ENCODE measurements around the gene ZNF682.
"Not testable (repeated sequence)": the region's sequence is repeated elsewhere in the genome, so short reads cannot be mapped to it uniquely, and the experiment has no call there.

ZNF682 gene

DNA sequence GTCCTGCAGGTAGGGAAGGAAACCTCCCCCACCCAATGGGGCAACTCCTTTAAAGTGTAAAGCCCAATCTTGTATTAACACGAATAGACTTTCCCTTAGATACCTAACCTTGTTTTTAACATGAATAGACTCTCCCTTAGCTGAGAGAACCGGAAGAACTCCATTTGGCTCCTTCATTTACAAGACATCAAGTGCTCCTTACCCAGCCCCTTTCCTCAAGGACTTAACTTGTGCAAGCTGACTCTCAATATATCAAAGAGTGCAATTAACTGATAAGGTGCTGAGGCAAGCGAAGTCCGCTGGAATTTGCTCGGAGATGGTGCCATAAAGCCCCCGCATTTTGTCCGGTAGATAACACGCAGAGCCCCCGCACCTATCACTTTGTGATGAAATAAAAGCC lies 28.6 kb upstream of the ZNF682 start:
- Histone ChIP-seq H3K36me3 (ENCODE audit: control insufficient read depth, insufficient read depth, low read length) (no peaks in the 10 kb centered on the region), H3K27ac (ENCODE audit: low read length) (no peak overlapping the region), H3K9me3 (ENCODE audit: control insufficient read depth, insufficient read depth, low read length) (no peaks in the 10 kb centered on the region), H3K27me3 (ENCODE audit: control insufficient read depth, insufficient read depth, low read length) (no peaks in the 10 kb centered on the region), H3K4me3 (ENCODE audit: low read length) (no peak overlapping the region), H3K4me1 (ENCODE audit: control insufficient read depth, insufficient read depth, low read length) (peaks cover 4% of the 10 kb centered on the region; the same call in 1 of the 2 replicates)
- WGBS (ENCODE audit: insufficient coverage, insufficient read length): no CpG with 5 or more reads among the region's 9 CpGs
- peak; percentile 48 for DNase-seq (ENCODE audit: low read depth, low spot score)

DNA sequence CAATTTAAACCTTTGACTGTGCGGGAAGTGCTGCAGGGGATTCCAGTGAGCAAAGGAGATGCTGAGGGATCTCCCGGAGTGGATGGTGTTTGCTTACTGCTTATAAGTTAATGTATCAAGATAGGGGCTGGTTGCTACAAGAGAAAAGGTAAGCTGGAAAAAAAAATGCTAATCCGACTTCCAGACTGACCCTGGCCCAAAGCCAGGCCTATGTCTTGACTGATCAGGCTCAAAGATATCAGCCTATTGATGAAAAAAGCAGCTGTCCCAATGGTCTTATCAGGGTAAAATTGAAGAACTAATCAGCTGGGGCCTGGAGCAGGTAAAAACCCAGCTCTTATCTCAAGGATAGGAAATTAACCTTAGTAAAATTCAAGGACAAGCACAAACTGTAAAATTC lies 27.6 kb upstream of the ZNF682 start:
- peaks cover 4% of the 10 kb centered on the region; the same call in 1 of the 2 replicates for H3K4me1 ChIP-seq (ENCODE audit: control insufficient read depth, insufficient read depth, low read length)
- WGBS (ENCODE audit: insufficient coverage, insufficient read length): no CpG with 5 or more reads among the region's 3 CpGs

DNA sequence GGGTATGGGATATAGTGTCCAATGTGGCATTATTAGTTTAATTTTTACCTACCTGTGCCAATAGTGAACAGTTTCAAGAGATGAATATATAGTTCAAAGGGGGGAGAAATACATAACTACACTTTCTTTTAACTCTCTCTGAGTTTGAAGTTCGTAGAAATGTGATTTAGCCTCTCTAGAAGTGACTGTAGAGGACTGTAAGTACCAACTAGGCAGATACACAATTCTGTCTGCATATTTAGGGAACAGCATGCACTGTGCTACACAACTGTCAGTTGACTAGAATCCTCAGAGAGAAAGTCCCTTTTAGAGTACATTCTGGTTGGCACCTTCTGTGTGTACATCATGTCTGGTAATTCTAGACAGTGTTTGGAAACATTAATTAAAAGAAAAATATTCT lies 21.0 kb upstream of the ZNF682 start:
- H3K27me3 ChIP-seq (ENCODE audit: control insufficient read depth, insufficient read depth, low read length): no peaks in the 10 kb centered on the region
- no CpG with 5 or more reads among the region's 1 CpG for WGBS (ENCODE audit: insufficient coverage, insufficient read length)
- no peaks in the 10 kb centered on the region for H3K36me3 ChIP-seq (ENCODE audit: control insufficient read depth, insufficient read depth, low read length)
- no peaks in the 10 kb centered on the region for H3K9me3 ChIP-seq (ENCODE audit: control insufficient read depth, insufficient read depth, low read length)
- DNase-seq (ENCODE audit: low read depth, low spot score): no peak
- no peak overlapping the region for H3K4me3 ChIP-seq (ENCODE audit: low read length)
- H3K4me1 ChIP-seq (ENCODE audit: control insufficient read depth, insufficient read depth, low read length): no peaks in the 10 kb centered on the region
- H3K27ac ChIP-seq (ENCODE audit: low read length): no peak overlapping the region

More for the DNA sequence above, 27.6 kb upstream of the ZNF682 start:
- Histone ChIP-seq H3K9me3 (ENCODE audit: control insufficient read depth, insufficient read depth, low read length) (no peaks in the 10 kb centered on the region), H3K36me3 (ENCODE audit: control insufficient read depth, insufficient read depth, low read length) (no peaks in the 10 kb centered on the region), H3K27ac (ENCODE audit: low read length) (no peak overlapping the region), H3K4me3 (ENCODE audit: low read length) (no peak overlapping the region), H3K27me3 (ENCODE audit: control insufficient read depth, insufficient read depth, low read length) (no peaks in the 10 kb centered on the region)
- no peak for DNase-seq (ENCODE audit: low read depth, low spot score)

DNA sequence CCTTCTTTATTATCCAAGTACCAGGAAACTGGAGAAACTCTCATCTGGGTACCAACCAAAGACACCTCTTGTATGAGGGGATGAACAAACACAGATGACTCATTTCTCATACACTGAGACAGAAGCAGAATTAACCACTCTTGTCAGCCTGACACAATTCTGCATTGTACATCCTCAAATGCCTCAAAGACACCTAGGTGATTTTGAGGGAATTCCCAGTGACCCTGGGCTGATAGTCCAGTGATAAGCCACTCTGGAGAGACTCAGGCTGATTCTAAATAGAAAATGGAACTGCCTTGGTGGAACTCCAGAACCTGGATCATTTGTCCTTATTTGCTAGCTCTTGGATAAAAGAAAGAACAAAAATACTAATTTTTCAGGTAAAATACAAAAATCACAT lies 19.4 kb upstream of the ZNF682 start:
- not testable (repeated sequence) for H3K27ac ChIP-seq (ENCODE audit: low read length); H3K4me1 ChIP-seq (ENCODE audit: control insufficient read depth, insufficient read depth, low read length); H3K36me3 ChIP-seq (ENCODE audit: control insufficient read depth, insufficient read depth, low read length); H3K9me3 ChIP-seq (ENCODE audit: control insufficient read depth, insufficient read depth, low read length); H3K4me3 ChIP-seq (ENCODE audit: low read length); H3K27me3 ChIP-seq (ENCODE audit: control insufficient read depth, insufficient read depth, low read length); DNase-seq (ENCODE audit: low read depth, low spot score)

DNA sequence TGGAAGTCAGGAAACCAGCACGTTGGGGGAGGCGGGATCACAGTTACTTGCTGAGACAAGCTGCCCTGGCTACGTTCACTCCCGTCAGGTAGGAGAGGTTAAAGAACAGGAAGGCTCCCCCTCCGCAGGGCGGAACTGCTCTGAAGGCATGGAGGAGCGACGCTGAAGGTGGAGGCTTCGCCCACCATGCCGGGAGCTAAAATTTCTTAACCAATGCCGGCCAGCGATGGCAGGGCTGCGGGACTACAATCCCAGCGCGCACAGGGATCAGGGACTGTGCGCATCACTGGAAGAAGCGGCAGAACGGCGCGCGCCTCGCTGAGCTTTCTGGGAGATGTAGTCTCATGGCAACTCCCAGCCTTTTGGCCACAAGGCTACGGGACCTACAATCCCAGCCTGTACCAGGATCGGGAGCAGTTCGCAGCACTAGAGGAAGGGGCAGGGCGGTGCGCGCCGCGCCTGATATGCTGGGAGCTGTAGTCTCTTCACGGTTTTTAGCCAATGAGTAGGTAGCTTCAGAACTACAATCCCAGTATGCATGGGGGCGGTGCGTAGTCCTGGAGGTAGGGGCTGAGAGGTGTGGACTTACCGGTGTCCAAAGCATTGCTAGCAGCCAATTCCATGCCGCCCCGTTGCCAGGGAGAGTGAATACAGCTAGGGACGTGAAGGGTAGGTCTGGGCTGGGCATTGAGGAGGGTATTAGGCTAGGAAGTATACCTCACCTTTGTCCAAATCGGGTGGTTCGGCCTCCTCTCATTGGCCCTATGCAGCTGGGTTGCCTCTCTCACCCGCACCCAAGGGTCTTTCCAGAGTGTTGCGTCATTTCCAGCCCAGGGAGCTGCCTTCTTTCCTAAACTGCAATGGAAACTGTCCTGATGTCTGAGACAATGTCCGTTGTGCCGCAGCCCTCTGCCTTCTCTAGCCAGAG lies 12.8 kb upstream of the ZNF682 start:
- Histone ChIP-seq H3K36me3 (ENCODE audit: control insufficient read depth, insufficient read depth, low read length) (no peaks in the 10 kb centered on the region), H3K4me1 (ENCODE audit: control insufficient read depth, insufficient read depth, low read length) (no peaks in the 10 kb centered on the region), H3K27me3 (ENCODE audit: control insufficient read depth, insufficient read depth, low read length) (no peaks in the 10 kb centered on the region), H3K4me3 (ENCODE audit: low read length) (peak overlapping the region; percentile 55; the same call in 1 of the 2 replicates), H3K27ac (ENCODE audit: low read length) (no peak overlapping the region), H3K9me3 (ENCODE audit: control insufficient read depth, insufficient read depth, low read length) (no peaks in the 10 kb centered on the region)
- WGBS (ENCODE audit: insufficient coverage, insufficient read length): no CpG with 5 or more reads among the region's 43 CpGs
- DNase-seq (ENCODE audit: low read depth, low spot score): peak; percentile 99

DNA sequence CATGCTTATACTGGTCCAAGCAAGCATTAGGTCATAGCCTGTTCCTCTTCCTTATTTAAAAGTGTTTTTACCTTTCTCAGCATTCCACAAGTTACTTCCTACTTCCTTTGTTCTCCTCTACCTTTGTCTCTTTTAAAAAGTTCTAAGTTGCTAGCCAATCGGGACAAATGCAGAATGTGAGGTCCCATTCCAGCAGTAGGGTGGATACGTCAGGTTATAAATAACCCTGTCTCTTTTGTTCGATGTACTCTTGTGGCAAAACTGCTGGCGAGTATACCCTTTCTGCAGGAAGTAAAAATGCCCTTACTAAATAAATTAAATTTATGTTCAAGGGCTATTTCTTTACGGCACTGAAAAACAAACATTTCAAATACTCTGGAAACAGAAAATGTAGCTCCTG lies 6.4 kb upstream of the ZNF682 start:
- WGBS (ENCODE audit: insufficient coverage, insufficient read length): no CpG with 5 or more reads among the region's 5 CpGs

DNA sequence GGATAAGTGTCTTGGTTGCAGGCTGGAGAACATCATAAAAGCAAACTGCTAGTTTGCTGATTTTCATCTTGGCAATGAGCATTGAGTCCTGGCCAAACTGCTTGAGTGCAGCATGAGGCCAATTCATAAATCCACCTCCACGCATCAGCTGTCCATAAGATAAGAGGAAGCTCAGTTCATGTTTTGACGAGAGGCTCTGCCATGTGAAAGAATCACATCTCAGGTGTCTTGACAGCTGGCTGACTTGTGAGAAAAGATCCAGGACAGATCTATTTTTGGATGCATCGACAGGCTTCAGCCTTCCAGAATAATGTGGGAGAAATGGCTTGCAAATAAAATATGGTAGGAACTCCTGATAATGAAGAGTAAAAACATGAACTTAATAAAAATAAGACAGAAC lies 5.4 kb upstream of the ZNF682 start:
- DNase-seq (ENCODE audit: low read depth, low spot score): no peak
- H3K36me3 ChIP-seq (ENCODE audit: control insufficient read depth, insufficient read depth, low read length): no peaks in the 10 kb centered on the region
- WGBS (ENCODE audit: insufficient coverage, insufficient read length): no CpG with 5 or more reads among the region's 3 CpGs
- H3K9me3 ChIP-seq (ENCODE audit: control insufficient read depth, insufficient read depth, low read length): no peaks in the 10 kb centered on the region
- 0 out of 2 replicates have a peak, but pooled peaks cover 1% of the 10 kb centered on the region for H3K4me1 ChIP-seq (ENCODE audit: control insufficient read depth, insufficient read depth, low read length)
- H3K27ac ChIP-seq (ENCODE audit: low read length): no peak overlapping the region
- H3K27me3 ChIP-seq (ENCODE audit: control insufficient read depth, insufficient read depth, low read length): no peaks in the 10 kb centered on the region
- no peak overlapping the region for H3K4me3 ChIP-seq (ENCODE audit: low read length)

More for the DNA sequence above, 6.4 kb upstream of the ZNF682 start:
- not testable (repeated sequence) for H3K4me1 ChIP-seq (ENCODE audit: control insufficient read depth, insufficient read depth, low read length); H3K9me3 ChIP-seq (ENCODE audit: control insufficient read depth, insufficient read depth, low read length); DNase-seq (ENCODE audit: low read depth, low spot score); H3K4me3 ChIP-seq (ENCODE audit: low read length); H3K36me3 ChIP-seq (ENCODE audit: control insufficient read depth, insufficient read depth, low read length); H3K27me3 ChIP-seq (ENCODE audit: control insufficient read depth, insufficient read depth, low read length); H3K27ac ChIP-seq (ENCODE audit: low read length)

DNA sequence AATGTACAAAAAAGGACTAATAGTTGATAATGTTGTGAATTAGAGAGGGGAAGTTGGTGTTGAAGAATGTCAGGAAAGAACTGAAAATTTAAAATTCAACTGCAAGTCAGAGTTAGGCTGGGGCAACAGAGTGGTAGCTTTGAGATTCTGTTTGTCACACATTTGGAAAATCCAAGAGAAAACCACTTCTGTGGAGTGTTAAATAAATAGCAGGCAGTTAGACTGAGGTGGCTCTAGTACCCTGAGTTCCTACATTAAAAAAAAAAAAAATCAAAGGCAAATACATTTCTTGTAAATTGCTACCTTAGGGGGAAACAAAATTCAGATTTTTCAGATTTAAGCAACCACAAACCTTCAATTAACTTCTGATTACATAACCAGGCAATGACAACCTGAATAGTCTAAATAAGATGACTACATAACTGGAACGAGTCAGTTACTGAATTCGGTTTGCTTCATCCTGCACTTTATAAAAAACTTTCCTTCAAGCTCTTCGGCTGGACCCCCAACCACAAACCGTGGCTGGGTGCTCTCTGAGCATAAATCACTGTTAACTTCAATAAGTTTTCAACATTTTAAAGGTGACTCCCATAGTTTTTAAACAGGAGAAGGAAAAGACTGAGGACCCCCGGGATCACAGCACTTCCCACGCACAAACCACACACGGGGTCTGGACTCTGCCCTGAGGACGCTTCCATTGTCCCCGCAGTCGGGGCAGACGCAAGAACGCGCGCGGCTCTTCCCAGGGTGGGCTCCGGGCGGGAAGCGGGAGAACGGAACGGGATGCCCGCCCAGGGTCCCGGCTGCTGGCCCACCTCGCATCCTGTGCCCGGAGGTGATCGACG lies 725 bp downstream of the ZNF682 start:
- H3K27ac ChIP-seq (ENCODE audit: low read length): no peak overlapping the region
- WGBS (ENCODE audit: insufficient coverage, insufficient read length): no CpG with 5 or more reads among the region's 26 CpGs
- no peaks in the 10 kb centered on the region for H3K36me3 ChIP-seq (ENCODE audit: control insufficient read depth, insufficient read depth, low read length)
- no peaks in the 10 kb centered on the region for H3K27me3 ChIP-seq (ENCODE audit: control insufficient read depth, insufficient read depth, low read length)
- DNase-seq (ENCODE audit: low read depth, low spot score): no peak
- no peaks in the 10 kb centered on the region for H3K4me1 ChIP-seq (ENCODE audit: control insufficient read depth, insufficient read depth, low read length)
- peak overlapping the region; percentile 82 for H3K4me3 ChIP-seq (ENCODE audit: low read length)
- no peaks in the 10 kb centered on the region for H3K9me3 ChIP-seq (ENCODE audit: control insufficient read depth, insufficient read depth, low read length)

DNA sequence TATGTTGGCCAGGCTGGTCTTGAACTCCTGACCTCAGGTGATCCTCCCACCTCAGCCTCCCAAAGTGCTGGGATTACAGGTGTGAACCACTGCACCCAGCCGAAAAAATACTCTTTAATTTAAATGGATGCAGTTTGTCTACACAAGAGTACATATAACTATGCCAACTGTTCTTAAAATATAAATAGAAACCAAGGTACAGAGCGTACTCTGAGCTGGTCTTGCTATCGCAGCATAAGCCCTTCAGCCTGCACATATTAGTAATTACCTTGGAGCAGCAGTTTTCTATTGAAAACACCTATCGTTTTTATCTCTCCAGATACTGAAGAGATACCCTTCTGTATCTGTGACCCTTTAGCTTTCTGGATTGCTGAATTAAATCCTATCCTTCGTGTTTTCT lies 3.4 kb downstream of the ZNF682 start:
- no peak for DNase-seq (ENCODE audit: low read depth, low spot score)
- H3K36me3 ChIP-seq (ENCODE audit: control insufficient read depth, insufficient read depth, low read length): no peaks in the 10 kb centered on the region; the same call in 1 of the 2 replicates
- no peak overlapping the region for H3K4me3 ChIP-seq (ENCODE audit: low read length)
- H3K9me3 ChIP-seq (ENCODE audit: control insufficient read depth, insufficient read depth, low read length): no peaks in the 10 kb centered on the region
- H3K27ac ChIP-seq (ENCODE audit: low read length): no peak overlapping the region
- no peaks in the 10 kb centered on the region for H3K4me1 ChIP-seq (ENCODE audit: control insufficient read depth, insufficient read depth, low read length)
- no peaks in the 10 kb centered on the region for H3K27me3 ChIP-seq (ENCODE audit: control insufficient read depth, insufficient read depth, low read length)
- no CpG with 5 or more reads among the region's 5 CpGs for WGBS (ENCODE audit: insufficient coverage, insufficient read length)

DNA sequence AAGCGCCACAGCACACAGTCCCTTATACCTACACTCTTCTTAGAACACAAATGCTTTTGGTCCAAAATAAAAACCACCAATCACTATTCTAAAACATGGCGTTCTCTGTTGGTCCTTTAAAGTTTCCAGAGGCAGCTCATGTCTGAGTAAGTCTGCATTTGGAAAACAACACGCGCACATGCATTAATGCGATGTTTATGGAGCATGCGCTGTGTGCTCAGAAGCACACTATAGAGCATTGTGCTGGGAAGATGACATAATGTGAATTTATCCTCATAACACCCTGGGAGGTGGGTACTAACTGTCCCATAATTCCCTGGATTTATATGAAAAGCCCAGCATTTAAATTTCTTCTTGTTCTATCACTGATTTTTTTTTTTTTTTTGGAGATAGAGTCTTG lies 10.7 kb downstream of the ZNF682 start:
- no peak for DNase-seq (ENCODE audit: low read depth, low spot score)
- Histone ChIP-seq H3K4me1 (ENCODE audit: control insufficient read depth, insufficient read depth, low read length) (no peaks in the 10 kb centered on the region), H3K27me3 (ENCODE audit: control insufficient read depth, insufficient read depth, low read length) (no peaks in the 10 kb centered on the region), H3K27ac (ENCODE audit: low read length) (no peak overlapping the region), H3K4me3 (ENCODE audit: low read length) (no peak overlapping the region), H3K9me3 (ENCODE audit: control insufficient read depth, insufficient read depth, low read length) (no peaks in the 10 kb centered on the region), H3K36me3 (ENCODE audit: control insufficient read depth, insufficient read depth, low read length) (no peaks in the 10 kb centered on the region; the same call in 1 of the 2 replicates)
- no CpG with 5 or more reads among the region's 6 CpGs for WGBS (ENCODE audit: insufficient coverage, insufficient read length)
